Left lung (tissue), 10 donors: ENCODE measurements around the gene C9orf50. TPM values are rescaled to one million over a fixed set of nuclear protein-coding genes. Genes with fewer than 3 reads are reported as not detected.
A peak's percentile ranks its signal among the peaks of the same experiment; 100 is the strongest.

Source experiments
- ATAC-seq: fragments of 200-7000 bp; cut with Tn5 transposase; one replicate; pipeline ENCODE4 v1.9.1; 2020; ENCODE audit warnings: moderate library complexity
- DNase-seq, 4 donors: peaks; one replicate each; pipeline ENCODE4 v3.0.0-alpha.2; 2013 to 2020
- H3K27ac ChIP-seq, 2 donors: fragments of 200-600 bp; sonication (generic) in 1 of 2; one replicate each; pipeline versions ENCODE4 v1.5.0 to v1.8.0; 2020 to 2021
- H3K27me3 ChIP-seq, 2 donors: fragments of 200-600 bp; sonication (generic) in 1 of 2; one replicate each; pipeline versions ENCODE4 v1.5.0 to v1.8.0; 2020 to 2021
- H3K36me3 ChIP-seq, 2 donors: fragments of 200-600 bp; sonication (generic) in 1 of 2; one replicate each; pipeline versions ENCODE4 v1.5.0 to v1.8.0; 2020 to 2021
- H3K4me1 ChIP-seq, 2 donors: fragments of 200-600 bp; one replicate each; pipeline ENCODE4 v1.8.0; 2021
- H3K4me3 ChIP-seq, 2 donors: fragments of 200-600 bp; sonication (generic) in 1 of 2; one replicate each; pipeline versions ENCODE4 v1.5.0 to v1.8.0; 2020 to 2021; ENCODE audit warnings: mild to moderate bottlenecking in 1 of 2
- H3K9me3 ChIP-seq, 2 donors: fragments of 200-600 bp; sonication (generic) in 1 of 2; one replicate each; pipeline versions ENCODE4 v1.5.0 to v1.8.0; 2020 to 2021
- intact Hi-C, 2 donors: fragments of 100-400 bp; cut with DNase I; formaldehyde crosslinking; loops; one replicate each; pipeline versions ENCODE4 v1.11.2 to v1.14.2; 2022
- polyA plus RNA-seq, 6 donors: library from polyadenylated mRNA; unstranded; fragments of 120-200 nt; gene quantifications; one replicate each; pipeline ENCODE4 v1.2.1, GENCODE V29; 2013; ENCODE audit not compliant: insufficient read length in 6 of 6
- total RNA-seq, 2 donors: library from RNA; stranded (reverse); fragmentation: NEBNext Ultra II Directional; extraction: Animal tissue kit (Norgen Biotek cat#: 25700); gene quantifications; one replicate each; pipeline ENCODE4 v1.2.1, GENCODE V29; 2021
- TF ChIP-seq, protein P1 (sequence below), 2 donors: fragments of 200-600 bp; sonication (generic) in 1 of 2; IDR thresholded peaks; one replicate each; pipeline versions ENCODE4 v1.5.0 to v1.8.0; 2021; ENCODE audit warnings: antibody characterized with exemption in 2 of 2
- donor health status: DM: no; HTN: yes; CAD: no.
- donor health status: DM: no; HTN: no; CAD: no.

C9orf50 gene
- total and polyA plus RNA-seq, 8 donors, result 0.18 to 0.51 (median 0.44) TPM; not detected in 2

DNA sequence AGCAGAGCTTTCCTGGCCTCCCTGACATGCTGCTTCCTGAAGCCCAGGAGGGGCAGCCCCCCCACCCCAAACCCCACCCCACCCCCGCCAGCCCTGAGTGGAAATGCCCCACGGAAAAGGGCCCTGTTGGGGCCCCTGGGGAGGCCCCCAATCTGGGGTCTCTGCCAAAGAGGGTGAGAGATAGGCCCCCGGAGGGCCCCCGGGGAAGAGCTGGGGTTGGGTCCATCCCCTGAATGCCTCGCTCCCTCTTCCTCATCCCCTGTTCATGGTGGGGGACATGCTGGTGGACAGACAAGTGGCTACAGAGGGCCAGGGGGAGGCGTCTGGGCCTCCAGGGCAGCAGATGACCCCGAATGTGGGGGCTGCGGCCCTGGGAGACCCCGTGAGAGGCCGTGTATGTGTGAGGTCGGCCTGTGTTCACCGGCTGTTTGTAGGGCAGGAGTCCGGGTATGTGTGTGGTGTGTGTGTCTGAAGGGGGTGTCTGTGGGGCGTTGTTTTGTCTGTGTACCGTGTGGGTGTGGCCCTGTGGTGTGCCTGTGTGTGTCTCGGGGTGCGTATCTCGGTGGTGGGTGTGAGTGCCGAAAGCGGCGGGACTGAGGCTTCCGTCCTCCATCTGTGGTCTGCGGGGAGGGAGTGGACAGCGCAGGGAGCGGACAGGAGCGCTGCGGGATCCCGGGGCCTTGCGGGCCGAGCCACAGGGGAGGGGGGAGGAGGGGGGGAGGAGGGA is 11.3 kb downstream of the C9orf50 start:
- TF ChIP-seq, protein P1, sequence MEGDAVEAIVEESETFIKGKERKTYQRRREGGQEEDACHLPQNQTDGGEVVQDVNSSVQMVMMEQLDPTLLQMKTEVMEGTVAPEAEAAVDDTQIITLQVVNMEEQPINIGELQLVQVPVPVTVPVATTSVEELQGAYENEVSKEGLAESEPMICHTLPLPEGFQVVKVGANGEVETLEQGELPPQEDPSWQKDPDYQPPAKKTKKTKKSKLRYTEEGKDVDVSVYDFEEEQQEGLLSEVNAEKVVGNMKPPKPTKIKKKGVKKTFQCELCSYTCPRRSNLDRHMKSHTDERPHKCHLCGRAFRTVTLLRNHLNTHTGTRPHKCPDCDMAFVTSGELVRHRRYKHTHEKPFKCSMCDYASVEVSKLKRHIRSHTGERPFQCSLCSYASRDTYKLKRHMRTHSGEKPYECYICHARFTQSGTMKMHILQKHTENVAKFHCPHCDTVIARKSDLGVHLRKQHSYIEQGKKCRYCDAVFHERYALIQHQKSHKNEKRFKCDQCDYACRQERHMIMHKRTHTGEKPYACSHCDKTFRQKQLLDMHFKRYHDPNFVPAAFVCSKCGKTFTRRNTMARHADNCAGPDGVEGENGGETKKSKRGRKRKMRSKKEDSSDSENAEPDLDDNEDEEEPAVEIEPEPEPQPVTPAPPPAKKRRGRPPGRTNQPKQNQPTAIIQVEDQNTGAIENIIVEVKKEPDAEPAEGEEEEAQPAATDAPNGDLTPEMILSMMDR (IDR thresholded peaks at IDR 0.05), result no peak
- peak overlapping the region in 1 of 2 donors; percentile 56 for H3K4me3 ChIP-seq
- peak; percentile 2 for ATAC-seq
- peak in 2 of 4 donors; percentile 41 to 54 for DNase-seq
- H3K9me3 ChIP-seq, result no peaks in the 10 kb centered on the region
- peaks cover 15 to 45% of the 10 kb centered on the region in 2 donors for H3K4me1 ChIP-seq
- H3K36me3 ChIP-seq, result no peaks in the 10 kb centered on the region
- H3K27me3 ChIP-seq, result peaks cover 0 to 11% of the 10 kb centered on the region in 2 donors
- intact Hi-C loops, result loop anchor here (5.0 to 10.0 kb wide), 5 partner anchors 65 to 472 kb away; partner anchors contain the start of gene IER5L (in 1 of the 2)
- H3K27ac ChIP-seq, result peak overlapping the region; percentile 82 to 85

DNA sequence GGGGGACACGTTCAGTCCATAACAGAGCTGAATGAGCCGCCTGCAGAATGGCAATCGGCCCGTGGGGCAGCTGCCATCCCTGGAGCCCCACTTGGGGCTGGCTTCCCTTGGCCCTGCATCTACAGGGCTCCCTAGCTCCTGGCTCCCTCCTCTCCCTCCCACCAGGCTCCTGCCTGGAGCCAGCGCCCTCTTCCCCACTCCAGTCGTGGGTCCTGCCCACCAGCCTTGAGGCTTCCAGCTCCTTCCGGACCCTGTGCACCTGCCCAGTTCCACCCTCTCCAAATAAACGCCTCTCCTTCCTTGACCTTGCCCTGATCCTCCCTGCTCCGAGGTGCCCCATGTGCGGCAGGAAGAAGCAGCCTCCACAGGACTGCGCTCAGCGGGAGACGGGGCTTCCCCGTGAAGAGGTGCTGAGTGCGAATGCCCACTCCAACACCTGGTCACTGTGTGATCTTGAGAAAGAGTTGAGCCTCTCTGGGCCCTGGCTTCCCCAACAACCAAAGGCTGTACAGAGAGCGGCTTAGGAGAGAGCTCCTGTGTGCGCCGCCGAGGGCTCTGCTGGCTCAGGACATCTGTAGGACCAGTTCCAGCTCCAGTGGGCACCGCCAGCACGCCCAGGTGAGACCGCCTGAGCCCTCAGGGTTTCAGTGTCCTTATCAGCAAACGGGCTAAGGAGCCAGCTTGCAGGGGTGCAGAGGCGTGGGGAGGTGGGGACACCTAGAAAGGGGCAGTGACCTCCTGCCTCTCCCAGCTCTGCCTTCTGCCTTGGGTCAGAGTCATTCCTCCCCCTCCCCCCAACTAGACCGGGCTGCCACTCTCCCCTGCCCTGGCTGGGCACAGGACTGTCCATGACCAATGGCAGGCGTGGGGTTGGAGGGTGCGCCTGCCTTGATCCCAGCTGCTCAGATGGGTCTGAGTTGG is 12.1 kb downstream of the C9orf50 start:
- Histone ChIP-seq H3K4me3 (no peak overlapping the region), H3K4me1 (peaks cover 15 to 45% of the 10 kb centered on the region in 2 donors), H3K27ac (peak overlapping the region; percentile 82 to 85), H3K27me3 (peaks cover 0 to 7% of the 10 kb centered on the region in 2 donors), H3K9me3 (no peaks in the 10 kb centered on the region), H3K36me3 (no peaks in the 10 kb centered on the region)
- DNase-seq, result peak in 1 of 4 donors; percentile 77
- no peak for ATAC-seq
- TF ChIP-seq, protein P1 (IDR thresholded peaks at IDR 0.05), result no peak
- intact Hi-C loops, result loop anchor here (5.0 to 10.0 kb wide), 2 partner anchors 64 to 112 kb away; no protein-coding TSS in a partner anchor

DNA sequence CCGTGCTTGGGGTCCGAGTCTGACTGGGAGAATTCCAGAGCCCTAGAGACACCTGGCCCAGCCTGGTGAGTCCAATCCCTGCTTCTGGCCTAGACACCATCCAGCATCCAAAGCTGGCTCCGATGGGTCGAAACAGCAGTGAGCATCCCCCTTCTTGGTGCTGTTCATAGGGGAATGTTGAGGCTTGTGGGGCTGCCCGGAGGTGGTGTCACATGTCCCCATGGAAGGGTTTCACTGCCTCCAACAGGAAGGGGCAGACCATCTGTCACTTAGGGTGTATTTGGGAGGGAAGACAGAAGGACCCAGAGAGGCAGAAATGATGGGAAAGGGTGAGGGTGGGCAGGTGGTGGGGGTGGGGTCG is 13.9 kb downstream of the C9orf50 start:
- no peaks in the 10 kb centered on the region for H3K9me3 ChIP-seq
- intact Hi-C loops, result loop anchor here (5.0 to 10.0 kb wide), 2 partner anchors 62 to 110 kb away; no protein-coding TSS in a partner anchor
- peak overlapping the region; percentile 36 to 85 for H3K27ac ChIP-seq
- H3K27me3 ChIP-seq, result no peaks in the 10 kb centered on the region
- ATAC-seq (no peak), DNase-seq (no peak)
- peaks cover 15 to 45% of the 10 kb centered on the region in 2 donors for H3K4me1 ChIP-seq
- TF ChIP-seq, protein P1 (IDR thresholded peaks at IDR 0.05), result no peak
- no peaks in the 10 kb centered on the region for H3K36me3 ChIP-seq
- no peak overlapping the region for H3K4me3 ChIP-seq

DNA sequence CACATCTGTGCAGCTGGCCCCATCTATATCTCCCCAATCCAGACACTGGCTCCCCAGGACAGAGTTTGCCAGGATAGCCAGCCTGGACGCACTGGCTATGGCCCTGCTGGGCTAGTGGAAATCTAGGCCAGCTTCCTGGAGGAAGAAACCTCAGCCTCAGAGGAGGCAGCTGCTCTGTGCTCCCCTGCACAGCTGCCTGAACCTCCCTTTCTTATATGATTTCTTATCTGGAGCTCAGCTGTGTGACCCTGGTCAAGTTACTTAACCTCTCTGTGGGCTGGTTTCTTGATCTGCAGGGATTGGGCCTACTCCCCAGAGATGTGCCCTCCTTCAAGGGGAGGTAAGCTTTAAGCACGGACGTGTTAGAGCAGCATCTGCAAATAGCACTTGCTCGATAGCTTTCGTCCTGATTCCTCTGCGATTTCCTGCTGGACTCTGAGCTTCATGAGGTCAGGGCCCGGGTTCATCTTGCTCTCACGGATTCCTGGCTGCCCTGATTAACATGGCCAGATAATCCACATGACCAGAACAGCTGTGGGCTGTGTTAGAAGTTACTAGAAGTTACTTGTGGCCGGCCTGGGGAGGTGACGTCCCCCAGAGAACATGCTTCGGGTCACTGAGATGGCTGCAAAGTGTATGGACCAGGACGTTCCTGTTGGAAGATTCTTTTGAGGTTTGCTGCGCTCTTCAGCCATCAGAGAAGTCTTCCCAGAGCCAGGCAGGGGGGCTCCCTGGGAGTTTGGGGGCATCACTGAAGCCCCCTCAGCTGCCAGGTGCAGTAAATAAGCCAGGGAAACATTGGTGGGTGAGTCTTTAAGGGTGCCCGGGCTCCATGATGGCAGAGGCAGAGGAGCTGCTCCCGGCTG is 14.5 kb downstream of the C9orf50 start:
- Histone ChIP-seq H3K27ac (peak overlapping the region; percentile 36 to 85), H3K4me3 (no peak overlapping the region), H3K9me3 (no peaks in the 10 kb centered on the region), H3K27me3 (no peaks in the 10 kb centered on the region), H3K4me1 (peaks cover 15 to 43% of the 10 kb centered on the region in 2 donors), H3K36me3 (no peaks in the 10 kb centered on the region)
- intact Hi-C loops, result loop anchor here (5.0 to 10.0 kb wide), 2 partner anchors 62 to 109 kb away; no protein-coding TSS in a partner anchor
- ATAC-seq (no peak), DNase-seq (no peak)
- TF ChIP-seq, protein P1 (IDR thresholded peaks at IDR 0.05), result no peak
